Measurements from ENCODE around the gene LTF. TPM values are rescaled to one million over a fixed set of nuclear protein-coding genes. Genes with fewer than 3 reads are reported as not detected.

The LTF gene
- not detected for total RNA-seq

DNA sequence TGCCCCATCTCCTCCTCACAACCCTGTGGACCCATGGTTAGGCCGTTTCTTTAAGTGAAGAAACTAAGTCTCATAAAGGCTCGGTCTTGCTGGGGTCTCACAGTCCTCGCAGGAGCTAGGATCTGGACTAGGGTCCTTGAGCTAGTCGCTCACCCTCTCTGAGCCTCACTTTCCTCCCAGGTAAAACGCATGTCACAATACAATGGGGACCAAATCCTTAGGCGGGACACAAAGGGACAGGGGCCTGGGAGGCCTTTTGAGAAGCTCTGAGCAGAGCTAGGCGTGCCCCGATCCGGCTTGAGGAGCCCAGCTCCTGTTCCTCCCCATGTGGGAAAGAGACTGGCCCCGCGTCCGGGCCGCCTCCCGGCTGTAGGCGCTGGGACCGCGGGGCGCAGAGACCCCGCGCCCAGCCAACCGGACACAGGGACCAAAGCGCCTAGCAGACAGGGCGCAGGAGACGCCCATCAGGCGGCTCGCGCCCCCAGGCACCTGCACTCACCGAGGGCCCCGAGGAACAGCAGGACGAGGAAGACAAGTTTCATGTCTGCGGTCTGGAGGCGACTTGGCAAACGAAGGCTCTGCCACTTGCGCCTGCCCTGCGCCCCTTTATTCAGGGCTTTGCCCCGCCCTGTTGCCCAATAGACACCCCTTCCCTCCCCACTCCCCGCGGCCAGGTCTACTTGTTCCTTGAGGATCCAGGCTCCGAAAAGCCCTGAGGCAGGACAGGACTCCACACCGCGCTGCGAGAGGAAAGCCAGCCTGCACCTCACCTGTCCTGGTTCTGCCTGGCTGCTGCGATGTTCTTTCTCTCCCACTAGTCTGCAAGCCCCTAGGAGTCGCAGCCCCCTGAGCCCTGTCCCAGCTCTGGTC is at the start of gene LTF:
TSS of gene LTF (minus strand) at position 580 of the 870 bp plus-strand sequence. CDS start at position 542, 38 bp downstream.
- ATAC-seq (no peak), DNase-seq (peak; percentile 18)
- H3K4me1 Mint-ChIP-seq = peaks cover 6% of the 10 kb centered on the region
- H3K27me3 Mint-ChIP-seq = peaks cover 70% of the 10 kb centered on the region
- CTCF ChIA-PET = interaction anchor here (1.7 kb wide), 1 partner anchor 24 kb away, joined by 8 read pairs; no protein-coding TSS in a partner anchor
- peaks cover 4% of the 10 kb centered on the region for H3K9me3 Mint-ChIP-seq (ENCODE audit: low read depth)
- no peak within 1 kb of the TSS for H3K4me3 Mint-ChIP-seq
- H3K36me3 Mint-ChIP-seq = no peaks in the 10 kb centered on the region
- no peak within 1 kb of the TSS for H3K27ac Mint-ChIP-seq

DNA sequence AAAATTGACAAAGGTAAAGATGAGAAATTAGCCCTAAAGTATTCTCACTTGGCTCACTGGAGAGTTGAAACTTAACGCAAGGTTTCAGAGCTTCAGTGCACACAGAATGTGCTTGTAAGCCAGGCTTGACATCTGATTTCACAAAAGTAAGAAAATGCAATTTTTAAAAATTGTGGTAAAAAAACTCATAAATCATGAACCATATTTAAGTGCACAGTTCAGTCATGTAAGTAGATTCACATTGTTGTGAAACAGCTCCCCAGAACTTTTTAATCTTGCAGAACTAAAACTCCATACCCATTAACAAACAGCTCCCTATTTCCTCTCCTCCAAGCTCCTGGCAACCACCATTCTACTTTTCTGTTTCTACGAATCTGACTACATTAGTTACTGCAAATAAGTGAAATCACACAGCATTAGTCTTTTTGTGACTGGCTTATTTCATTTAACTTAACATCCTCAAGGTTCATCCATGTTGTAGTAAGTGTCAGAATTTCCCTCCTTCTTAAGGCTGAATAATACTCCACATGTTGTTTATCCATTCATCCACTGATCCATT is 47.6 kb upstream of the LTF start:
- H3K36me3 Mint-ChIP-seq = no peaks in the 10 kb centered on the region
- ATAC-seq (no peak), DNase-seq (no peak)
- no peaks in the 10 kb centered on the region for H3K9me3 Mint-ChIP-seq (ENCODE audit: low read depth)
- peaks cover 10% of the 10 kb centered on the region for H3K4me1 Mint-ChIP-seq
- no peak overlapping the region for H3K27ac Mint-ChIP-seq
- peaks cover 19% of the 10 kb centered on the region for H3K27me3 Mint-ChIP-seq
- CTCF ChIA-PET = interaction anchor here (0.7 to 6.5 kb wide), 4 partner anchors 11 to 117 kb away, joined by 3 to 37 read pairs (median 4); no protein-coding TSS in a partner anchor
- H3K4me3 Mint-ChIP-seq = no peak overlapping the region

DNA sequence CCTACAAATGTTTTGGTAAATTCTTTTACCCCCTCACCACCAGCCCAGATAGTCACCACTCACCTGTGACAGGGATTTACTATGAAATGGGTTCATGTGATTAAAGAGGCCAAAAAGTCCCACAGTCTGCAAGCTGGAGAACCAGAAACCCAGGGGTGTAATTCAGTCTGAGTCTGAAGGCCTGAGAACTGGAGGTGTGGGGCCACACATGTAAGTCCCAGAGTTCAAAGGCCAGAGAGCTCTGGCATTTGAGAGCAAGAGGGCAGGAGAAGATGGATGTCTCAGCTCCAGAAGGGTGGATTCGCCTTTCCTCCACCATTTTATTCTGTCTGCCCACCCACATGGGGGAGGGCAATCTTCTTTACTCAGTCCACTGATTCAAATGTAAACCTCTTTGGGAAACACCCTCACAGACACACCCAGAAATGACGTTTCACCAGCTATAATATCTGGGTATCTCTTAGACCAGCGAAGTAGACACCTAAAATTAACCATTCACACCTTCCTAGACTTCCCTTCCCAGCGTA is 45.0 kb upstream of the LTF start:
- H3K4me3 Mint-ChIP-seq = no peak overlapping the region
- ATAC-seq (no peak), DNase-seq (no peak)
- peaks cover 11% of the 10 kb centered on the region for H3K4me1 Mint-ChIP-seq
- H3K9me3 Mint-ChIP-seq (ENCODE audit: low read depth) = no peaks in the 10 kb centered on the region
- H3K27ac Mint-ChIP-seq = no peak overlapping the region
- CTCF ChIA-PET = interaction anchor here (0.6 to 6.5 kb wide), 6 partner anchors 10 to 55 kb away, joined by 3 to 37 read pairs (median 3); no protein-coding TSS in a partner anchor
- H3K27me3 Mint-ChIP-seq = peaks cover 22% of the 10 kb centered on the region
- H3K36me3 Mint-ChIP-seq = no peaks in the 10 kb centered on the region

DNA sequence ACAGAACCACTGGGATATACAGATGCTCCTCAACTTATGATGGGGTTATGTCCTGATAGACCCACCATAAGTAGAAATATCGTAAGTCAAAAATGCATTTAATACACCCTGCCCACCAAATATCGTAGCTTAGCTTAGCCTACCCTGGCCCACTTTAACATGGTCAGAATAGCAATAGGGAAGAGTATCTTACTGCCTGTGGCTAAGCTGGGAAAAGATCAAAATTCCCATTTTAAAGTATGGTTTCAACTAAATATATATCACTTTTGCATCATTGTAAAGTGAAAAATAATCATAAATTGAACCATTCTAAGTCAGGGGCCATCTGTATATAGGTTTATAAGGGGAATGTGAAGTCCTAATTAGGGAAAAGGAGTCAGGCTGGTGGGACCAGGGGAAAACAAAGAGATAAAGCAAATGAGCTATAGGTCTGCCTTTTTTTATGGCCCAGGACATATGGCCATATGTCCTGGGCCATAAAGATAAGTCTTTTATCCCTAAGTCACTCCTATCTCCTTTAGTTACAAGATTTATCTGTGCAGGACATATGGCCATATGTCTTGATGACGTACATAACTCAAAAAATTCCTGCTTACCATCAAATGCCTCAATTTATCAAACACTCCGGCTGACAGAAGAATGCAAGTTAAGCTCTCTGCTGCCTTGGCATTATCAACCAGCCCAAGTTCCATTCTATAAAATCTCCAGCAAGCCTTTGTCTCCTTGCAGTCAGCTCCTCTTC is 44.3 kb upstream of the LTF start:
- H3K9me3 Mint-ChIP-seq (ENCODE audit: low read depth) = no peaks in the 10 kb centered on the region
- CTCF ChIA-PET = interaction anchor here (1.2 to 6.5 kb wide), 3 partner anchors 13 to 56 kb away, joined by 3 to 37 read pairs (median 5); no protein-coding TSS in a partner anchor
- H3K27ac Mint-ChIP-seq = no peak overlapping the region
- H3K4me1 Mint-ChIP-seq = peaks cover 14% of the 10 kb centered on the region
- no peak overlapping the region for H3K4me3 Mint-ChIP-seq
- peaks cover 22% of the 10 kb centered on the region for H3K27me3 Mint-ChIP-seq
- no peak for DNase-seq
- ATAC-seq = no peak
- H3K36me3 Mint-ChIP-seq = no peaks in the 10 kb centered on the region

DNA sequence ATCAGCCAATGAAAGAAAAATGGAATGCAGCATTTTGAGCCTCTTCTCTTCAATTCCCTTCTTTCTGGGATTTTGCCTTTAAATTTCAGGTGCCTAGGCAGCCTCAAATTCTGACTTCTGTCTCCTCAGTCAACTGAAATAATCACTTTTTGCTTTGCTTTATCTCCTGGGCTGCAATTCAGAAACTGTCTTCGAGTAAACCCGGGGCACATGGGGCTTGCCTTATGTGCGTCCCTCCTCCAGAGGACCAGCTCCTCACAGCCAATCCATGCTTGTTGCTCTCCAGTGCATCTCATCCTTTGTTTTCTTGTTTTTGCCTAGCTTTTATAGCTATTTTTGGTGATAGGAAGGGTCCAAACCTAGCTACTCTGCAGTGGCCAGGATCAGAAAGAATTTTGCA is 41.8 kb upstream of the LTF start:
- H3K27ac Mint-ChIP-seq = no peak overlapping the region

DNA sequence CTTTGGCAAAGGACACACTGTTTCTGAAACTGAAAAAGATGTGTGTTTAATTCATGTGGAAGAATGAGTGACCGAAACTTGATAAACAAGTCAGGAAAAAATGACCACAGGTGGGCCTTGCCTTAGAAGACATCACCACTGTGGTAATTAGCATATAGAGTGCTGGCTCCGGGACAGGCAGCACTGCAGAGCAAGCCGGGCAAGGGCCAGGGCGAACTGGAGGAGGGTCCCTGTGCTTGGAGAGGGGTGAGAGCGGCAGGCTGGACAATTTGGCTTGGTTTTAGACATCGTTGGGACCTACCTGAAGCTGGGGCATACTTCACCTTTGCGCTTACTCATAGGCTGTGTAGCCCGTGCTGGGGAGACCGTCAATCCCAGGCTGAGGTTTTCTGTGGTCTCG is 41.2 kb upstream of the LTF start:
- H3K27ac Mint-ChIP-seq = no peak overlapping the region
- peaks cover 17% of the 10 kb centered on the region for H3K4me1 Mint-ChIP-seq
- H3K36me3 Mint-ChIP-seq = no peaks in the 10 kb centered on the region
- no peaks in the 10 kb centered on the region for H3K9me3 Mint-ChIP-seq (ENCODE audit: low read depth)
- no peak overlapping the region for H3K4me3 Mint-ChIP-seq
- CTCF ChIA-PET = interaction anchor here (1.0 kb wide), 1 partner anchor 17 kb away, joined by 7 read pairs; no protein-coding TSS in a partner anchor
- DNase-seq (peak; percentile 33), ATAC-seq (no peak)
- peaks cover 15% of the 10 kb centered on the region for H3K27me3 Mint-ChIP-seq

More for the DNA sequence above, 41.8 kb upstream of the LTF start:
- CTCF ChIA-PET = no interaction called here
- DNase-seq = no peak
- no peak overlapping the region for H3K4me3 Mint-ChIP-seq
- no peaks in the 10 kb centered on the region for H3K9me3 Mint-ChIP-seq (ENCODE audit: low read depth)
- ATAC-seq = no peak
- H3K4me1 Mint-ChIP-seq = peaks cover 17% of the 10 kb centered on the region
- peaks cover 18% of the 10 kb centered on the region for H3K27me3 Mint-ChIP-seq
- H3K36me3 Mint-ChIP-seq = no peaks in the 10 kb centered on the region

DNA sequence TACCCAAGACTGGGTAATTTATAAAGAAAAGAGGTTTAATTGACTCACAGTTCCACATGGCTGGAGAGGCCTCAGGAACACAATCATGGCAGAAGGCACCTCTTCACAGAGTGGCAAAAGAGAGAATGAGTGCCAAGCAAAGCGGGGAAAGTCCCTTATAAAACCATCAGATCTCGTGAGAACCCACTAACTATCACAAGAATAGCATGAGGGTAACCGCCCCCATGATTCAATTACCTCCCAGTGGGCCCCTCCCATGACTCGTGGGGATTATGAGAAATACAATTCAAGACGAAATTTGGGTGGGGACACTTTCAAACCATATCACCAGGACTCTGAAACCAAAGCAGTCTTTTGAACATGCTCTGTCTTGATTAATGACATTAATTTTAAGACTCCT is 40.1 kb upstream of the LTF start:
- ATAC-seq (no peak), DNase-seq (peak; percentile 39)
- Mint-ChIP-seq H3K4me1 (peaks cover 14% of the 10 kb centered on the region), H3K36me3 (no peaks in the 10 kb centered on the region), H3K27ac (no peak overlapping the region), H3K4me3 (no peak overlapping the region), H3K9me3 (ENCODE audit: low read depth) (no peaks in the 10 kb centered on the region), H3K27me3 (peaks cover 17% of the 10 kb centered on the region)
- CTCF ChIA-PET = interaction anchor here (1.0 kb wide), 1 partner anchor 16 kb away, joined by 7 read pairs; no protein-coding TSS in a partner anchor

DNA sequence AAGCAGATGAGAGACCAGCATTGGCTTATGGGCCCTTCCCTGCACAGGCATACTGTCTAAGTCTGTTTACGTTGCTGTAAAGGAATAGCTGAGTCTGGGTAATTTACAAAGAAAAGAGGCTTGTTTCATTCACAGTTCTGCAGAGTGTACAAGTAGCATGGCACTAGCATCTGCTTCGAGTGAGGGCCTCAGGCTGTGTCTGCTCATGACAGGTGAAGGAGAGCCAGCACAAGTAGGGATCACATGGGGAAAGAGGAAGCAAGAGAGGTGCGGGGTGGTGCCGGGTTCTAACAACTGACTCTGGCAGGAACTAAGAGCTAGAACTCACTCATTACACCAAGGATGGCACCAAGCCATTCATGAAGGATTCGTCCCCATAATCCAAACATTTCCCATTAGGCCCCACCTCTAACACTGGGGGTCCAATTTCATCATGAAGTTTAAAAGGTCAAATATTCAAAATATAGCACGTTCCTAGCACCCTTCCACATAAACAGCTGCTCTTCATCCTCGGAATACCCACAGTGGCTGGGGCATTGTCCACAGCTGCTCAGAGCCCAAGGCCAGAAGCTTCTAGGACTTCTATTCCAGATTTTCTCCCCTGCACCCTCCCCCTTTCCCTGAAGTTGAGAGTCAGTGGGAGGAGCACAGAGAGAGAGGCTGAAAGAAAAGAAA is 38.6 kb upstream of the LTF start:
- H3K27me3 Mint-ChIP-seq = peaks cover 9% of the 10 kb centered on the region
- no peaks in the 10 kb centered on the region for H3K9me3 Mint-ChIP-seq (ENCODE audit: low read depth)
- no peak overlapping the region for H3K4me3 Mint-ChIP-seq
- CTCF ChIA-PET = interaction anchor here (1.1 to 3.5 kb wide), 4 partner anchors 11 to 127 kb away, joined by 3 to 18 read pairs (median 6); no protein-coding TSS in a partner anchor
- DNase-seq = peak; percentile 27
- no peak for ATAC-seq
- H3K4me1 Mint-ChIP-seq = peaks cover 13% of the 10 kb centered on the region
- no peak overlapping the region for H3K27ac Mint-ChIP-seq
- H3K36me3 Mint-ChIP-seq = no peaks in the 10 kb centered on the region

DNA sequence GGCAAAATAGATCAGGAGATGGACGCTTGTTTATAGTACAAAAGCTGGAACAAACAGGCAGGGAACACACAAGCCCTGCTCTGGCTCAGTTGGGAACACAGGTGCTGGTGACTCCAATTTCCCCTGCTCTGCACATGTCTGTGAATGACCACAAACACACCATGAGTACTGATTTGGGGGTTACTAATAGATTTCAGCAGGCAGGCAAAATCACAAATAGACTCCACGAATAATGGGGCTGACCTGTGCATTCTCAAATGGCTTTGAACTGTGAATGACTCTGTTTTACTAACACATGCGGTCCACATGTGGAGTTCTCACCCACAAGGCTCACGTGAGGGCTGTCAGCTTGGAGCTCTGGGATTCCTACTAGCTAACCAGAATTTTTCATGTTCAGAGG is 37.0 kb upstream of the LTF start:
- CTCF ChIA-PET = interaction anchor here (1.1 to 3.5 kb wide), 3 partner anchors 10 to 128 kb away, joined by 3 to 18 read pairs (median 9); no protein-coding TSS in a partner anchor
- ATAC-seq (no peak), DNase-seq (peak; percentile 4)
- Mint-ChIP-seq H3K27me3 (peaks cover 7% of the 10 kb centered on the region), H3K9me3 (ENCODE audit: low read depth) (no peaks in the 10 kb centered on the region), H3K27ac (no peak overlapping the region), H3K4me3 (no peak overlapping the region), H3K4me1 (peaks cover 15% of the 10 kb centered on the region), H3K36me3 (no peaks in the 10 kb centered on the region)

DNA sequence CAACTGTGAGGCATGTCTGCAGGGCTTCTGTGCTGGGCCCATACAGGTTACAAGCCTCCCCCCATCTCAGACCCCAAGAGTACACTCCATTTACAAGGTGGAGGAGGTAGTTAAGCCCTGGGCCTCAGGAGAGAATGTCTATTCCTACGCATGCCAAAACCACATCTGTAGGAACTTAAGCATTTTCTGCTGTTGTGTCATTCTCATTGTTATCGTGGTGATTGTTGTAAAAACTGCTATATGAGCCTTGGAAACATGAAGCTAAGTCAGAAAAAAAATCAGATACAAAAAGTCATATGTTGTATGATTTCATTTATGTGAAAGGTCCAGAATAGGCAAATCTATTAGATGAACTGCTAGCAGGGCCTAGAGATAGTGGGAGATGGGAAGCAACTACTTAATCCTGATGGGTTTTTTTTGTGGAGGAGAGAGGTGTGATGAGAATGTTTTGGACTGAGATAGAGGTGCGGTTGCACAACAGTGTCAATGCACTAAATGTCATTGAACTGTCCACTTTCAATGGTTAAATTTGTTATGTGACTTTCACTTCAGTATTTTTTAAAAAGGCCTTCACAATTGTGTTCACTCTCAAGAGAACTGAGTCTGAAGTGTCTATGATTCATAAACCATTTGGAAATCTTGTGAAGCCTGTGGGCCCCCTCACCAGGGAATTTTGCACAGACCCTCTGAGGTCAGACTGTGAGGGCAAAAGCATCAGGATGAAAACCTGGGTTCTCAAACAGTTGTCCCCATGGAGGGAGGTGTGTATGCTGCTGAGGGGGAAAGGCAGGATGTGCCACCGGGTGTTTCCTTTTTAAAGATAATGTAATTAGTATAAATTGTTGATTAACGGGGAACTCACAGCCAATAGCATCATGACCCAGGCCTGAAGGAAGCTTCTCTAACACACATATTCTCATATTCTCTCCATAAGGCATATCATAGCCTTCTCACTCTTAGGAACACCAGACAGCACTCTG is 36.2 kb upstream of the LTF start:
- DNase-seq (peak; percentile 35), ATAC-seq (no peak)
- CTCF ChIA-PET = interaction anchor here (1.0 to 3.5 kb wide), 3 partner anchors 11 to 129 kb away, joined by 3 to 18 read pairs (median 3); no protein-coding TSS in a partner anchor
- Mint-ChIP-seq H3K27ac (no peak overlapping the region), H3K4me3 (no peak overlapping the region), H3K4me1 (peaks cover 15% of the 10 kb centered on the region), H3K27me3 (peaks cover 5% of the 10 kb centered on the region), H3K36me3 (no peaks in the 10 kb centered on the region), H3K9me3 (ENCODE audit: low read depth) (no peaks in the 10 kb centered on the region)

DNA sequence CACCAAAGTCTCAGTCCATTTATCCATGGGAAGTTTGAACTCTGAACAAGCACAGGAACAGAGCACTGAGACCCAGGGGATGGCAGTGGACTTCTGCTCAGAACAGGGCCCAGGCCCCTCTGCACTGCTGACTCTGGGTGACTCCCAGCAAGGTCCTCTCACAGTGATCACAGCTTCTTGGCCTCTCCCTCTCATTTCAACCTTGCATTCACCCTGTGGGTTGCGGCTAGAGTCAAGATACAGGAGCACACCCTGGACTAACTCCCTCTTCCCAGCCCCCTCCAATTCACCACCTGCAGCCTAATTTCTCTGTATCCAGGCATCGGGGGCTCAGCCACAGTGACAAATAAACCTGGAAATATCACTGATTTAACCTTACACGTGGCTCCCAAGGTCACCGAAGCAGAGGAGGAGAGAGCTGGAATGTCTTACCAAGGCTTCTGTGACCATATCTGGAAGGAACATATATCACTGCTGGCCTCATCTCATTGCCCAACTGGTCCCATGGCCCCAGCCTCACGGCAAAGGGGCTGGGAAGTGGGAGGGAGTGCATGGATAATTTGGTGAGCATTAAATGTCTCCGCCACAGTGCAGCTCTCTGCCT is 34.3 kb upstream of the LTF start:
- H3K4me1 Mint-ChIP-seq = peaks cover 5% of the 10 kb centered on the region
- H3K9me3 Mint-ChIP-seq (ENCODE audit: low read depth) = no peaks in the 10 kb centered on the region
- H3K4me3 Mint-ChIP-seq = no peak overlapping the region
- CTCF ChIA-PET = interaction anchor here (1.0 to 5.0 kb wide), 4 partner anchors 10 to 59 kb away, joined by 3 to 61 read pairs (median 20); no protein-coding TSS in a partner anchor
- H3K27me3 Mint-ChIP-seq = peaks cover 5% of the 10 kb centered on the region
- peak; percentile 30 for DNase-seq
- no peak for ATAC-seq
- H3K27ac Mint-ChIP-seq = no peak overlapping the region
- no peaks in the 10 kb centered on the region for H3K36me3 Mint-ChIP-seq
